ENCODE measurements around the gene FZD4. TPM values are rescaled to one million over a fixed set of nuclear protein-coding genes. Genes with fewer than 3 reads are reported as not detected.

FZD4 gene
- total RNA-seq, 1 donor from 2014 or later: 57.4 TPM

GRCh38 chr11:86980086-86980796, 25.0 kb upstream of the FZD4 start:
- no peak for DNase-seq
- Histone ChIP-seq H3K27ac (no peak overlapping the region), H3K27me3 (no peaks in the 10 kb centered on the region), H3K4me3 (no peak overlapping the region), H3K9me3 (no peaks in the 10 kb centered on the region), H3K4me1 (peaks cover 14% of the 10 kb centered on the region), H3K36me3 (no peaks in the 10 kb centered on the region)
- TF ChIP-seq CTCF (IDR thresholded peaks at IDR 0.05): no peak
- ATAC-seq: no peak
- intact Hi-C loops (cut with DNase I): no loop called here

GRCh38 chr11:86978756-86979608, 23.8 kb upstream of the FZD4 start:
- Histone ChIP-seq H3K27ac (no peak overlapping the region), H3K36me3 (no peaks in the 10 kb centered on the region), H3K4me1 (peaks cover 14% of the 10 kb centered on the region), H3K27me3 (no peaks in the 10 kb centered on the region), H3K4me3 (no peak overlapping the region), H3K9me3 (no peaks in the 10 kb centered on the region)
- no peak for DNase-seq
- intact Hi-C loops (cut with DNase I): no loop called here
- peak; percentile 65 for ATAC-seq
- peak; percentile 59 for TF ChIP-seq CTCF (IDR thresholded peaks at IDR 0.05)

- no peak overlapping the region for H3K27ac ChIP-seq
- H3K36me3 ChIP-seq: no peaks in the 10 kb centered on the region
- no peaks in the 10 kb centered on the region for H3K27me3 ChIP-seq
- ATAC-seq (peak; percentile 50), DNase-seq (no peak)
- H3K4me1 ChIP-seq: peaks cover 11% of the 10 kb centered on the region
- no peak overlapping the region for H3K4me3 ChIP-seq
- no peaks in the 10 kb centered on the region for H3K9me3 ChIP-seq
- intact Hi-C loops (cut with DNase I): no loop called here
- no peak for TF ChIP-seq CTCF (IDR thresholded peaks at IDR 0.05)
Measured at GRCh38 chr11:86978247-86978646, 23.1 kb upstream of the FZD4 start.

GRCh38 chr11:86977441-86978050, 22.4 kb upstream of the FZD4 start:
- no peak for ATAC-seq
- intact Hi-C loops (cut with DNase I): no loop called here

GRCh38 chr11:86972734-86973133, 17.5 kb upstream of the FZD4 start:
- no peak for ATAC-seq
- no peaks in the 10 kb centered on the region for H3K27me3 ChIP-seq
- no peak for TF ChIP-seq CTCF (IDR thresholded peaks at IDR 0.05)
- H3K36me3 ChIP-seq: no peaks in the 10 kb centered on the region
- peaks cover 4% of the 10 kb centered on the region for H3K9me3 ChIP-seq
- intact Hi-C loops (cut with DNase I): no loop called here
- H3K27ac ChIP-seq: no peak overlapping the region
- no peak overlapping the region for H3K4me3 ChIP-seq
- no peaks in the 10 kb centered on the region for H3K4me1 ChIP-seq
- DNase-seq: no peak

More at GRCh38 chr11:86977441-86978050, 22.4 kb upstream of the FZD4 start:
- H3K4me1 ChIP-seq: peaks cover 6% of the 10 kb centered on the region
- no peak for DNase-seq
- no peak overlapping the region for H3K27ac ChIP-seq
- H3K36me3 ChIP-seq: no peaks in the 10 kb centered on the region
- no peaks in the 10 kb centered on the region for H3K27me3 ChIP-seq
- TF ChIP-seq CTCF (IDR thresholded peaks at IDR 0.05): no peak
- no peak overlapping the region for H3K4me3 ChIP-seq
- H3K9me3 ChIP-seq: peaks cover under 1% of the 10 kb centered on the region
